Endothelial cell of umbilical vein (primary cell): ENCODE measurements around the gene ZCCHC14. TPM values are rescaled to one million over a fixed set of nuclear protein-coding genes. Genes with fewer than 3 reads are reported as not detected.

Source experiments
- BruUV-seq: library from RNA; stranded (reverse); fragments of 400-500 nt; replicated peaks from 2 replicates; lab custom pipeline; 2021; lab: Mats Ljungman, UMichigan
- CTCF ChIA-PET: fragments of 300-600, 350-600 bp; sonication (Branson Sonifier 250); formaldehyde crosslinking; loops from one replicate; lab custom pipeline; 2021; ENCODE audit warnings: antibody characterized with exemption, inconsistent platforms; lab: Charles Lee
- POLR2A ChIA-PET: fragments of 300-600, 350-600 bp; sonication (Branson Sonifier 250); formaldehyde crosslinking; loops from one replicate; lab custom pipeline; 2021; ENCODE audit warnings: antibody characterized with exemption, inconsistent platforms; lab: Charles Lee
- DNase-seq: peaks from one replicate; pipeline ENCODE4 v3.0.0-alpha.2; 2011; ENCODE audit warnings: low read depth, low spot score
- FAIRE-seq: peaks from 2 replicates; lab custom pipeline; 2011; peaks lifted over from hg19 to GRCh38; lab: Jason Lieb, UNC
- H2AFZ ChIP-seq: 2 replicates; pipeline ENCODE4 v1.6.0; 2012; ENCODE audit warnings: low read depth, low read length, control low read depth, inconsistent platforms
- H3K27ac ChIP-seq: 2 replicates; pipeline ENCODE4 v1.5.1; 2011; ENCODE audit warnings: low read depth, mild to moderate bottlenecking, control low read depth, low read length, moderate library complexity; ENCODE audit not compliant: insufficient read depth
- H3K27me3 ChIP-seq, 2 experiments: 2 replicates each; pipeline versions ENCODE4 v1.6.0 to v1.6.1; 2011; ENCODE audit warnings: low read length in 2 of 2, mixed read lengths in 1 of 2; ENCODE audit not compliant: control insufficient read depth in 2 of 2, insufficient read depth in 2 of 2
- H3K36me3 ChIP-seq, 2 experiments: 2 replicates in 1 of 2; 3 replicates in 1 of 2; pipeline ENCODE4 v1.5.1; 2011; ENCODE audit warnings: low read length in 2 of 2, mild to moderate bottlenecking in 1 of 2, moderate library complexity in 1 of 2; ENCODE audit not compliant: control insufficient read depth in 2 of 2, insufficient read depth in 2 of 2; ENCODE audit errors: extremely low read depth in 1 of 2
- H3K4me1 ChIP-seq: 3 replicates; pipeline ENCODE4 v1.5.1; 2011; ENCODE audit warnings: mild to moderate bottlenecking, low read length; ENCODE audit not compliant: control insufficient read depth, insufficient read depth; ENCODE audit errors: extremely low read depth
- H3K4me2 ChIP-seq: 2 replicates; pipeline ENCODE4 v1.6.1; 2011; ENCODE audit warnings: low read length, control low read depth, mixed read lengths; ENCODE audit not compliant: insufficient read depth
- H3K4me3 ChIP-seq, 3 experiments: fragments of 200-600 bp in 1 of 3; sonication (generic), shearing (Covaris generic) in 1 of 3; replicated peaks in 1 of 3; 2 replicates each; pipeline ENCODE4 v1.5.1; 2011 to 2016; ENCODE audit warnings: control low read depth in 3 of 3, low read length in 3 of 3, mild to moderate bottlenecking in 2 of 3, inconsistent platforms in 1 of 3, low read depth in 1 of 3, moderate library complexity in 1 of 3; ENCODE audit not compliant: insufficient read depth in 1 of 3
- H3K79me2 ChIP-seq: 2 replicates; pipeline ENCODE4 v1.6.0; 2012; ENCODE audit warnings: low read length, inconsistent platforms; ENCODE audit not compliant: control insufficient read depth, insufficient read depth
- H3K9ac ChIP-seq: replicated peaks from 2 replicates; pipeline ENCODE3; 2011; ENCODE audit warnings: low read length, control low read depth; ENCODE audit not compliant: insufficient read depth; ENCODE audit errors: extremely low read depth
- H3K9me1 ChIP-seq: replicated peaks from 3 replicates; pipeline ENCODE4 v1.6.0; 2011; ENCODE audit warnings: mild to moderate bottlenecking, low read length; ENCODE audit not compliant: control insufficient read depth, insufficient read depth; ENCODE audit errors: extremely low read depth
- H3K9me3 ChIP-seq: replicated peaks from 2 replicates; pipeline ENCODE4 v1.5.1; 2012; ENCODE audit warnings: low read length, inconsistent platforms; ENCODE audit not compliant: control insufficient read depth, insufficient read depth
- H4K20me1 ChIP-seq: replicated peaks from 2 replicates; pipeline ENCODE3; 2011; ENCODE audit warnings: mild to moderate bottlenecking, low read length; ENCODE audit not compliant: control insufficient read depth, insufficient read depth; ENCODE audit errors: extremely low read depth
- EZH2 ChIP-seq: IDR thresholded peaks from 2 replicates; pipeline ENCODE4 v1.6.1; 2012; ENCODE audit warnings: borderline replicate concordance, low read depth, mild to moderate bottlenecking, moderate library complexity, low read length, inconsistent platforms; ENCODE audit not compliant: severe bottlenecking
- FOS ChIP-seq: IDR thresholded peaks from 2 replicates; pipeline ENCODE4 v1.6.1; 2011; ENCODE audit warnings: mild to moderate bottlenecking, low read length, moderate library complexity, borderline replicate concordance; ENCODE audit not compliant: insufficient read depth
- GATA2 ChIP-seq: IDR thresholded peaks from 2 replicates; pipeline ENCODE4 v1.7.0; 2011; ENCODE audit warnings: low read depth, mild to moderate bottlenecking, moderate library complexity, mixed read lengths, low read length; ENCODE audit not compliant: insufficient read length, insufficient read depth
- JUN ChIP-seq: IDR thresholded peaks from 2 replicates; pipeline ENCODE4 v1.6.1; 2011; ENCODE audit warnings: borderline replicate concordance, low read depth; ENCODE audit not compliant: insufficient read length, insufficient read depth
- MYC ChIP-seq: IDR thresholded peaks from one replicate; pipeline ENCODE4 v1.6.1; 2011; ENCODE audit warnings: mild to moderate bottlenecking, low read depth, low read length
- POLR2A ChIP-seq: IDR thresholded peaks from 2 replicates; pipeline ENCODE4 v1.6.1; 2012; ENCODE audit warnings: low read depth, mild to moderate bottlenecking, control low read depth, low read length
- POLR2AphosphoS5 ChIP-seq: IDR thresholded peaks from 2 replicates; pipeline ENCODE4 v1.6.1; 2012; ENCODE audit warnings: low read depth, mild to moderate bottlenecking, control low read depth, low read length, moderate library complexity; ENCODE audit not compliant: insufficient read depth
- dilution Hi-C: fragments of 300-500 bp; cut with MboI; formaldehyde crosslinking; loops from one replicate; pipeline ENCODE4 v1.15.0; 2019; ENCODE audit warnings: low sequenced_read_pairs; ENCODE audit not compliant: extremely low pct_ligation_motif_present
- intact Hi-C: fragments of 100-400 bp; cut with micrococcal nuclease; formaldehyde crosslinking; loops from one replicate; pipeline ENCODE4 v1.10.0; 2022
- polyA plus RNA-seq, 4 experiments: library from polyadenylated mRNA; depleted of rRNA in 3 of 4; stranded (reverse) in 3 of 4; unstranded in 1 of 4; fragments of >200 nt; gene quantifications; 2 replicates each; pipeline versions ENCODE4 v1.2.1 to v1.2.3, GENCODE V29; 2011 to 2012; ENCODE audit warnings: missing spikeins in 1 of 4
- total RNA-seq: library from RNA; stranded (reverse); gene quantifications from 2 replicates; pipeline ENCODE4 v1.2.3, GENCODE V29; 2021
- TF ChIP-seq, protein P1 (sequence below), 2 donors: IDR thresholded peaks; 1 replicate in 1 of 2; 2 replicates in 1 of 2; pipeline ENCODE4 v1.5.1; 2011; ENCODE audit warnings: low read length in 2 of 2, mild to moderate bottlenecking in 2 of 2, moderate library complexity in 2 of 2, control low read depth in 1 of 2, inconsistent platforms in 1 of 2, low read depth in 1 of 2; ENCODE audit not compliant: insufficient read depth in 1 of 2; ENCODE audit errors: extremely low read depth in 1 of 2
- TF ChIP-seq, protein P2 (sequence below): IDR thresholded peaks from 2 replicates; pipeline ENCODE4 v1.6.1; 2011; ENCODE audit not compliant: insufficient read depth, insufficient read length

The ZCCHC14 gene
- total and polyA plus RNA-seq, 2 donors (not counting 3 experiments of a cell fraction or from before 2014, with no cell fraction given), result 9.5 to 30.9 TPM

DNA sequence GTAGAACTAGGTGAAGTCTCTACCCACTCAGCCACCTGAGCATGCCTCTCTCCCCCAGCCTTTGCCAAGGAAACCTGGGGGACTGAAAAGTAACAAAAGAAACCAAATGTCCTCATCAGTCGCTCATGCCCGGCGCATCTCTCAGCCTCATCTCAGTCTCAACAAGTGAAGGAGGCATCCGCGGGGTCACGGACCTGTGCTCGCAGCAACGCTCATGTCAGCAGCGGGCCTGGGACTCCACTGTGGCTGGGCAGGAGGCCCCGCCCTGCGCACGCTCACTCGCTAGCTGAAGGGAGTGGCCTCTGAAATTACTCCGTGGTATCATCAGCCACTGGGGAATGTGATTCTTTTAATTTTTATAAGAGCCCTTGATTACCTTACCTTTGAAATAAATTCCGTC is 69.4 kb downstream of the ZCCHC14 start:
- FAIRE-seq, result no peak
- H4K20me1 ChIP-seq, result no peaks in the 10 kb centered on the region

More for the DNA sequence above, 69.4 kb downstream of the ZCCHC14 start:
- H3K9ac ChIP-seq, result no peak overlapping the region
- intact Hi-C loops (no loop called here), dilution Hi-C loops (no loop called here)
- no peaks in the 10 kb centered on the region for H3K79me2 ChIP-seq
- H2AFZ ChIP-seq, result no peak overlapping the region
- ChIA-PET CTCF (interaction anchor here (1.7 kb wide), 1 partner anchor 147 kb away, joined by 3 read pairs; no protein-coding TSS in a partner anchor), POLR2A (no interaction called here)
- no peaks in the 10 kb centered on the region for H3K9me1 ChIP-seq
- H3K27me3 ChIP-seq, result no peaks in the 10 kb centered on the region
- no peak overlapping the region for H3K27ac ChIP-seq
- H3K36me3 ChIP-seq, result peaks cover 3 to 27% of the 10 kb centered on the region in 2 experiments
- no peak overlapping the region for H3K4me2 ChIP-seq
- H3K4me1 ChIP-seq, result no peaks in the 10 kb centered on the region
- no peaks in the 10 kb centered on the region for H3K9me3 ChIP-seq
- no peak overlapping the region for H3K4me3 ChIP-seq
- no peak for DNase-seq
- no TSS peak for BruUV-seq
- TF ChIP-seq JUN (no peak), GATA2 (no peak), POLR2A (no peak), POLR2AphosphoS5 (no peak), FOS (no peak), EZH2 (no peak), MYC (no peak)
- TF ChIP-seq, protein P1, sequence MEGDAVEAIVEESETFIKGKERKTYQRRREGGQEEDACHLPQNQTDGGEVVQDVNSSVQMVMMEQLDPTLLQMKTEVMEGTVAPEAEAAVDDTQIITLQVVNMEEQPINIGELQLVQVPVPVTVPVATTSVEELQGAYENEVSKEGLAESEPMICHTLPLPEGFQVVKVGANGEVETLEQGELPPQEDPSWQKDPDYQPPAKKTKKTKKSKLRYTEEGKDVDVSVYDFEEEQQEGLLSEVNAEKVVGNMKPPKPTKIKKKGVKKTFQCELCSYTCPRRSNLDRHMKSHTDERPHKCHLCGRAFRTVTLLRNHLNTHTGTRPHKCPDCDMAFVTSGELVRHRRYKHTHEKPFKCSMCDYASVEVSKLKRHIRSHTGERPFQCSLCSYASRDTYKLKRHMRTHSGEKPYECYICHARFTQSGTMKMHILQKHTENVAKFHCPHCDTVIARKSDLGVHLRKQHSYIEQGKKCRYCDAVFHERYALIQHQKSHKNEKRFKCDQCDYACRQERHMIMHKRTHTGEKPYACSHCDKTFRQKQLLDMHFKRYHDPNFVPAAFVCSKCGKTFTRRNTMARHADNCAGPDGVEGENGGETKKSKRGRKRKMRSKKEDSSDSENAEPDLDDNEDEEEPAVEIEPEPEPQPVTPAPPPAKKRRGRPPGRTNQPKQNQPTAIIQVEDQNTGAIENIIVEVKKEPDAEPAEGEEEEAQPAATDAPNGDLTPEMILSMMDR (IDR thresholded peaks at IDR 0.05; ENCODE audit: extremely low read depth in 1 of 2, insufficient read depth in 1 of 2, low read depth in 1 of 2, low read length in 2 of 2), result no peak
- TF ChIP-seq, protein P2, sequence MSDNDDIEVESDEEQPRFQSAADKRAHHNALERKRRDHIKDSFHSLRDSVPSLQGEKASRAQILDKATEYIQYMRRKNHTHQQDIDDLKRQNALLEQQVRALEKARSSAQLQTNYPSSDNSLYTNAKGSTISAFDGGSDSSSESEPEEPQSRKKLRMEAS, result no peak
